ENCODE measurements around the gene GALNT2.
A peak's percentile ranks its signal among the peaks of the same experiment; 100 is the strongest.

Gene GALNT2

GRCh38 chr1:230123280-230124185 is 56.5 kb downstream of the GALNT2 start:
- Histone ChIP-seq H3K4me2 (peak overlapping the region; percentile 91), H3K9ac (peak overlapping the region; percentile 76), H3K27me3 (no peaks in the 10 kb centered on the region), H3K36me3 (peaks cover 35% of the 10 kb centered on the region), H3K27ac (peak overlapping the region; percentile 95), H3K9me3 (no peaks in the 10 kb centered on the region), H3K4me1 (peaks cover 100% of the 10 kb centered on the region), H3K4me3 (peak overlapping the region; percentile 48), H4K20me1 (peaks cover 27% of the 10 kb centered on the region)
- no peak for TF ChIP-seq Cebpa-rat (IDR thresholded peaks at IDR 0.05)

GRCh38 chr1:230124186-230125128 is 57.4 kb downstream of the GALNT2 start:
- Histone ChIP-seq H3K27ac (peak overlapping the region; percentile 95), H4K20me1 (peaks cover 36% of the 10 kb centered on the region), H3K4me2 (peak overlapping the region; percentile 91), H3K9me3 (no peaks in the 10 kb centered on the region), H3K36me3 (peaks cover 44% of the 10 kb centered on the region), H3K9ac (peak overlapping the region; percentile 76), H3K27me3 (no peaks in the 10 kb centered on the region), H3K4me3 (peak overlapping the region; percentile 48), H3K4me1 (peaks cover 100% of the 10 kb centered on the region)
- no peak for TF ChIP-seq Cebpa-rat (IDR thresholded peaks at IDR 0.05)

DNA sequence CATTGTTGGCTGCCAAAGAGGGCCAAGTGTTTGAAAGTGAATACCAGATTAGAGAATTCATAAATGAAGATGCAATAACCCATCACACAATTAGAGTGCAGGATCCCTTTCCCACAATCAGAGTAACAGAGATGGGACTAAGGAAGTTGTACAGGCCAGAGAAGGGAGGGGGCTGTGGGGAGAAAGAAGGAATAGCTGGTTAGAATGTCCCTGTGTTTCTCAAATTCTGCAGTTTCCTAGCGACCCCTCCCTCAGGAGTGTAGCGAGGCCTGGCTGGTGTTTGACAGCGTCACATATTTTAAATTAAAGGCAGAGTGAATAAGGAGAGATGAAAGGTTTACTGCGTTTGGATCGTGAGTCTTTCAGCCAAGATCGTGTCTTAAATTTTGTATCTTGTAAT is 58.1 kb downstream of the GALNT2 start:
- H4K20me1 ChIP-seq: peaks cover 43% of the 10 kb centered on the region
- H3K27ac ChIP-seq: peak overlapping the region; percentile 95

GRCh38 chr1:230125640-230126528 is 58.8 kb downstream of the GALNT2 start:
- Histone ChIP-seq H3K9ac (peak overlapping the region; percentile 76), H3K9me3 (no peaks in the 10 kb centered on the region), H3K27me3 (no peaks in the 10 kb centered on the region), H3K36me3 (peaks cover 49% of the 10 kb centered on the region), H3K4me3 (peak overlapping the region; percentile 3; the same call in 1 of the 2 replicates), H3K4me1 (peaks cover 100% of the 10 kb centered on the region), H3K27ac (peak overlapping the region; percentile 95), H4K20me1 (peaks cover 51% of the 10 kb centered on the region), H3K4me2 (peak overlapping the region; percentile 91)
- no peak for TF ChIP-seq Cebpa-rat (IDR thresholded peaks at IDR 0.05)

More for the DNA sequence above, 58.1 kb downstream of the GALNT2 start:
- Histone ChIP-seq H3K4me3 (peak overlapping the region; percentile 48), H3K27me3 (no peaks in the 10 kb centered on the region), H3K36me3 (peaks cover 50% of the 10 kb centered on the region), H3K4me2 (peak overlapping the region; percentile 91), H3K9ac (peak overlapping the region; percentile 76), H3K9me3 (no peaks in the 10 kb centered on the region), H3K4me1 (peaks cover 100% of the 10 kb centered on the region)
- TF ChIP-seq Cebpa-rat (IDR thresholded peaks at IDR 0.05): no peak

- Histone ChIP-seq H3K9ac (peak overlapping the region; percentile 76), H3K27ac (peak overlapping the region; percentile 95), H4K20me1 (peaks cover 58% of the 10 kb centered on the region), H3K36me3 (peaks cover 47% of the 10 kb centered on the region), H3K9me3 (no peaks in the 10 kb centered on the region), H3K4me2 (peak overlapping the region; percentile 91), H3K4me3 (0 out of 2 replicates have a peak overlapping the region, but pooled peaks have one; percentile 4), H3K4me1 (peaks cover 100% of the 10 kb centered on the region), H3K27me3 (no peaks in the 10 kb centered on the region)
- TF ChIP-seq Cebpa-rat (IDR thresholded peaks at IDR 0.05): no peak
Observed at GRCh38 chr1:230126529-230127104, 59.6 kb downstream of the GALNT2 start.

GRCh38 chr1:230127105-230128054 is 60.3 kb downstream of the GALNT2 start:
- Histone ChIP-seq H4K20me1 (peaks cover 66% of the 10 kb centered on the region), H3K4me3 (0 out of 2 replicates have a peak overlapping the region, but pooled peaks have one; percentile 4), H3K36me3 (peaks cover 54% of the 10 kb centered on the region), H3K27ac (peak overlapping the region; percentile 95), H3K4me1 (peaks cover 100% of the 10 kb centered on the region), H3K27me3 (no peaks in the 10 kb centered on the region), H3K4me2 (peak overlapping the region; percentile 91), H3K9ac (peak overlapping the region; percentile 76), H3K9me3 (no peaks in the 10 kb centered on the region)
- 0 out of 2 replicates have a peak, but pooled peaks have one; percentile 6 for TF ChIP-seq Cebpa-rat (IDR thresholded peaks at IDR 0.05)

GRCh38 chr1:230128569-230129285 is 61.7 kb downstream of the GALNT2 start:
- Histone ChIP-seq H4K20me1 (peaks cover 79% of the 10 kb centered on the region), H3K4me2 (peak overlapping the region; percentile 91), H3K4me3 (no peak overlapping the region), H3K9me3 (no peaks in the 10 kb centered on the region), H3K27ac (peak overlapping the region; percentile 95), H3K9ac (no peak overlapping the region; the same call in 1 of the 2 replicates), H3K27me3 (no peaks in the 10 kb centered on the region), H3K4me1 (peaks cover 100% of the 10 kb centered on the region), H3K36me3 (peaks cover 58% of the 10 kb centered on the region)
- no peak for TF ChIP-seq Cebpa-rat (IDR thresholded peaks at IDR 0.05)
